ENCODE results near the gene HECTD2.
"Not testable (repeated sequence)": the region's sequence is repeated elsewhere in the genome, so short reads cannot be mapped to it uniquely, and the experiment has no call there.

The HECTD2 gene

DNA sequence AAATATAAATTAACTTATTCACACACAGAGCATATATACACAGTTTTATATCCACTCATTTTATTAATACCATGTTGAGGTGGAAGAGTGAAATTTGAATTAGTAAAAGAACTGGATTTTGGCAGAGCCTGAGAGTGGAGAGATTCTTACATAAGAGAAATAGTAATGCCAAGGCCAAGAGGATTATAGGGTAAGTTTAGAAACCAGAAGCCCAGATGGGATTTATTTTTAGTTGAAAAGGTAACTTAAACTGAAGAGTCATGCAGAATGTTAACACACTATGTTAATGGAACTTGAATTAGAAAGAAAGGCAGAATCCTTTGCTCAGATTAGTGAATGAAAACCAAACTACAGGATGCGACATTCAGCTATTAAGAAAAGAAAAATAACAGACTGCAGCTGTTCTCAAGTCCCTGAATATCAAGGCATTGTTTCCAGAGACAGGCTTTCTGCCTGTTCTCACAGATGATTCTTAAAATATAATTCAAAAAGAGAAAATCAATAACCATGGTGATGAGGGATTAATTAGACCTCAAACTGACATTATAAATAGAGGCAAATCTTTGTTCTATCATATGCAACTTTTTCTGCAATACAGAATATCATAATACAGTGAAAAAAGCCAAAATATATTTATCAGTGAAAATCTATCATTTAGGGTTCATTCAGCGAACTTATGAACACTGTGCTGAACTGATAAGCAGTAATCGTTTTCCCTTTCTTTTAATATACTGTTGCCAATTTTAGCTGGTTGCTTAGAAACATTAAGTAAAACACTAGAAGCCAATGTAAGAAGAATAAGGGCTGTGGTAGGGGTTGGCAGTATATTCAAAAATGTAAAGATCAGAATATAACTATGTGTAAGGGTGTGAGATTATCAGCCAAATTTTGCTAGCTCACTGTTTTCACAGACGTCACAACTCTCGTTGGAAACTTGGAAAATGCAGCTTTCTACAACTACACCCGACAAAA is 34.4 kb downstream of the HECTD2 start:
- H3K27ac Mint-ChIP-seq, result no peak overlapping the region

DNA sequence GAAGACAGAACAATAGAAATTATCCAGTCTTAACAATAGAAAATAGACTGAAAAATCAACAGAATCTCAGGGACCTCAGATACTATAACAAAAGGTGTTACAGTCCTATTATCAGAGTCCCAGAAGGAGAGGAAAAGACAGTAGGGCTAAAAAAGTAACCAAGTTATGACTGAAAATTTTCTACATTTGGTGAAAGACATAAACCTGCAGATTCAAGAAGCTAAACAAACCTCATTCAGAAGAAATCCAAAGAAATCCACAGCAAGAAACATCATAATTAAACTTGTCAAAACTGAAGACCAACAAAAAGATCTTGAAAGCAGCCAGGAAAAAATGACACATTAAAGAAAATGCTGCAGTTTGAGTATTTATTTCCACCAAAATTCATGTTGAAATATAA is 41.9 kb downstream of the HECTD2 start:
- H3K27ac Mint-ChIP-seq, result no peak overlapping the region
- TF ChIP-seq, protein P1, sequence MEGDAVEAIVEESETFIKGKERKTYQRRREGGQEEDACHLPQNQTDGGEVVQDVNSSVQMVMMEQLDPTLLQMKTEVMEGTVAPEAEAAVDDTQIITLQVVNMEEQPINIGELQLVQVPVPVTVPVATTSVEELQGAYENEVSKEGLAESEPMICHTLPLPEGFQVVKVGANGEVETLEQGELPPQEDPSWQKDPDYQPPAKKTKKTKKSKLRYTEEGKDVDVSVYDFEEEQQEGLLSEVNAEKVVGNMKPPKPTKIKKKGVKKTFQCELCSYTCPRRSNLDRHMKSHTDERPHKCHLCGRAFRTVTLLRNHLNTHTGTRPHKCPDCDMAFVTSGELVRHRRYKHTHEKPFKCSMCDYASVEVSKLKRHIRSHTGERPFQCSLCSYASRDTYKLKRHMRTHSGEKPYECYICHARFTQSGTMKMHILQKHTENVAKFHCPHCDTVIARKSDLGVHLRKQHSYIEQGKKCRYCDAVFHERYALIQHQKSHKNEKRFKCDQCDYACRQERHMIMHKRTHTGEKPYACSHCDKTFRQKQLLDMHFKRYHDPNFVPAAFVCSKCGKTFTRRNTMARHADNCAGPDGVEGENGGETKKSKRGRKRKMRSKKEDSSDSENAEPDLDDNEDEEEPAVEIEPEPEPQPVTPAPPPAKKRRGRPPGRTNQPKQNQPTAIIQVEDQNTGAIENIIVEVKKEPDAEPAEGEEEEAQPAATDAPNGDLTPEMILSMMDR (IDR thresholded peaks at IDR 0.05), result no peak
- H3K27me3 Mint-ChIP-seq (ENCODE audit: low read depth, poor library complexity), result no peaks in the 10 kb centered on the region
- peaks cover 74% of the 10 kb centered on the region for H3K36me3 Mint-ChIP-seq (ENCODE audit: low read depth)
- H3K4me3 Mint-ChIP-seq, result no peak overlapping the region
- no peak for DNase-seq
- H3K9me3 Mint-ChIP-seq, result peaks cover 72% of the 10 kb centered on the region
- no peaks in the 10 kb centered on the region for H3K4me1 Mint-ChIP-seq

More for the DNA sequence above, 34.4 kb downstream of the HECTD2 start:
- Mint-ChIP-seq H3K4me1 (no peaks in the 10 kb centered on the region), H3K4me3 (no peak overlapping the region), H3K9me3 (peaks cover 31% of the 10 kb centered on the region), H3K27me3 (ENCODE audit: low read depth, poor library complexity) (no peaks in the 10 kb centered on the region), H3K36me3 (ENCODE audit: low read depth) (peaks cover 43% of the 10 kb centered on the region)
- TF ChIP-seq, protein P1 (IDR thresholded peaks at IDR 0.05), result no peak
- no peak for DNase-seq

DNA sequence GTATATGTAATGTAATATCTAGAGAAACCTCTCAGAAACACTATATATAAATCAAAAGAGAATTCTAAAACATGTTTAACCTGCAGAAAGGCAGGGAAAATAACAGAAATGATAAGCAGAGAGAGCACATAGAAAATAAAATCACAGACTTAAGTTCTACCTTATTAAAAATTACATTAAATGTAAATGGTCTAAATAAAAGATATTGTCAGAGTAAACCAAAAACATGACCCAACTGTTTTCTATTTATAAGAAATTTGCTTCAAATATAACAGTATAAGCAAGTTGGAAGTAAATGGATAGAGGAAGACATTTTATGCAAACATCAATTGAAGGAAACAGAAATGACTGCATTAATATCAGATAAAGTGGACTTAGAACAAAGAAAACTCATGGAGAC is 43.4 kb downstream of the HECTD2 start:
- DNase-seq, result no peak
- Mint-ChIP-seq H3K4me1 (no peaks in the 10 kb centered on the region), H3K36me3 (ENCODE audit: low read depth) (peaks cover 80% of the 10 kb centered on the region), H3K27me3 (ENCODE audit: low read depth, poor library complexity) (no peaks in the 10 kb centered on the region), H3K9me3 (peaks cover 72% of the 10 kb centered on the region), H3K27ac (no peak overlapping the region), H3K4me3 (no peak overlapping the region)
- TF ChIP-seq, protein P1 (IDR thresholded peaks at IDR 0.05), result no peak

DNA sequence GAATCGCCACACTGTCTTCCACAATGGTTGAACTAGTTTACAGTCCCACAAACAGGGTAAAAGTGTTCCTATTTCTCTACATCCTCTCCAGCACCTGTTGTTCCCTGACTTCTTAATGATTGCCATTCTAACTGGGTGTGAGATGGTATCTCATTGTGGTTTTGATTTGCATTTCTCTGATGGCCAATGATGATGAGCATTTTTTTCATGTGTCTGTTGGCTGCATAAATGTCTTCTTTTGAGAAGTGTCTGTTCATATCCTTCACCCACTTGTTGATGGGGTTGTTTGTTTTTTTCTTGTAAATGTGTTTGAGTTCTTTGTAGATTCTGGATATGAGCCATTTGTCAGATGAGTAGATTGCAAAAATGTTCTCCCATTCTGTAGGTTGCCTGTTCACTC is 45.0 kb downstream of the HECTD2 start:
- H3K27ac Mint-ChIP-seq; H3K27me3 Mint-ChIP-seq (ENCODE audit: low read depth, poor library complexity); DNase-seq; H3K4me3 Mint-ChIP-seq; H3K4me1 Mint-ChIP-seq: not testable (repeated sequence)
- peaks cover 58% of the 10 kb centered on the region for H3K9me3 Mint-ChIP-seq
- H3K36me3 Mint-ChIP-seq (ENCODE audit: low read depth), result peaks cover 78% of the 10 kb centered on the region

DNA sequence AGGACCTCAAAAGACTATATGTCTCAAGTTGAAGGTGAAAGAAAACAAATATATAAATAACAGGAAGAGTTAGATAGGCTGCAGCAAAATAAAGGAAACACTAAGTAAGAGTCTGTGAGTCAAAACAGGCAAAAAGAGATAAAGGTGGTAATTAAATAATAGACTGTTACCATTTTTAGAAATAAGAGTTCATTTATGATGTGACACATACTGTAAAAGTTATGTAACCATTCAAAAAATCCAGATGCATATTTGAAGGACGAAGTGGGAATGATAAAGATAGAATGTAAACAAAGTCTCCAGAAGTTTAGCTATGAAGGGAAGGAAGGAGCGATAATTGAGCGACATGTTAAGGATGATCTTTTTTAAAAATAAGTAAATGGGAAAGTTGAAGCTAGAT is 50.5 kb downstream of the HECTD2 start:
- no peak overlapping the region for H3K27ac Mint-ChIP-seq
- H3K4me3 Mint-ChIP-seq, result no peak overlapping the region
- TF ChIP-seq, protein P1 (IDR thresholded peaks at IDR 0.05), result no peak
- no peaks in the 10 kb centered on the region for H3K27me3 Mint-ChIP-seq (ENCODE audit: low read depth, poor library complexity)
- DNase-seq, result no peak
- peaks cover 80% of the 10 kb centered on the region for H3K36me3 Mint-ChIP-seq (ENCODE audit: low read depth)
- no peaks in the 10 kb centered on the region for H3K4me1 Mint-ChIP-seq
- H3K9me3 Mint-ChIP-seq, result peaks cover 15% of the 10 kb centered on the region

DNA sequence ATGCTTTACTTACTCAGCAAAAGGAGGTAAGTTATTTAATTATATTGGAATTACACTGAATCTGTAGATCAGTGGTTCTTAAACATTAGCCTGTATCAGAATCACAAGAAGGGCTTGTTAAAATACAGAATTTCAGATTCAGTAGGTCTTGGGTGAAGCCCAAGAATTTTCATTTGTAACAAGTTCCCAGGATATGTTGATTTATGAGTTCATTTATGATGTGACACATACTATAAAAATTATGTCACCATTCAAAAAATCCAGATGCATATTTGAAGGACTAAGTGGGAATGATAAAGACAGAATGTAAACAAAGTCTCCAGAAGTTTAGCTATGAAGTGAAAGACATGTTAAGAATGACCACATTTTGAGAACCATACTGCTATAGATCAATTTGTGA is 52.3 kb downstream of the HECTD2 start:
- no peaks in the 10 kb centered on the region for H3K27me3 Mint-ChIP-seq (ENCODE audit: low read depth, poor library complexity)
- no peaks in the 10 kb centered on the region for H3K4me1 Mint-ChIP-seq
- H3K36me3 Mint-ChIP-seq (ENCODE audit: low read depth), result peaks cover 84% of the 10 kb centered on the region
- no peak overlapping the region for H3K27ac Mint-ChIP-seq
- TF ChIP-seq, protein P1 (IDR thresholded peaks at IDR 0.05), result no peak
- H3K4me3 Mint-ChIP-seq, result no peak overlapping the region
- no peak for DNase-seq
- H3K9me3 Mint-ChIP-seq, result peaks cover 23% of the 10 kb centered on the region

Measured in nephron progenitor cell (in vitro differentiated cells).